MM.1S (cell line): Measurements from ENCODE around the gene CPAMD8.

Source experiments
- DNase-seq: peaks from one replicate; pipeline ENCODE4 v3.0.0-alpha.2; 2015
- H2AFZ ChIP-seq: fragments of 300-600 bp; sonication (generic); 2 replicates; pipeline ENCODE4 v1.6.0; 2016; ENCODE audit warnings: antibody characterized with exemption, low read length
- H3F3A ChIP-seq: fragments of 300-600 bp; sonication (generic); 2 replicates; pipeline ENCODE4 v1.6.1; 2016; ENCODE audit warnings: mild to moderate bottlenecking, antibody characterized with exemption, low read length, moderate library complexity, mixed read lengths; ENCODE audit not compliant: insufficient read depth
- H3K27ac ChIP-seq: fragments of 300-600 bp; sonication (generic); 2 replicates; pipeline ENCODE4 v1.5.1; 2016; ENCODE audit warnings: mild to moderate bottlenecking, low read length
- H3K27me3 ChIP-seq: fragments of 300-600 bp; sonication (generic); replicated peaks from 2 replicates; pipeline ENCODE4 v1.6.0; 2016; ENCODE audit warnings: low read length; ENCODE audit not compliant: insufficient read depth
- H3K36me3 ChIP-seq: fragments of 300-600 bp; sonication (generic); replicated peaks from 2 replicates; pipeline ENCODE4 v1.6.1; 2016; ENCODE audit warnings: mild to moderate bottlenecking, low read length, mixed read lengths; ENCODE audit not compliant: insufficient read depth
- H3K4me1 ChIP-seq: fragments of 300-600 bp; sonication (generic); 2 replicates; pipeline ENCODE4 v1.6.1; 2016; ENCODE audit warnings: low read length, mixed read lengths
- H3K4me2 ChIP-seq: fragments of 300-600 bp; sonication (generic); 2 replicates; pipeline ENCODE4 v1.6.0; 2016; ENCODE audit warnings: low read depth, low read length
- H3K4me3 ChIP-seq: fragments of 300-600 bp; sonication (generic); 2 replicates; pipeline ENCODE4 v1.5.1; 2016; ENCODE audit warnings: low read length, mixed read lengths
- H3K79me2 ChIP-seq: fragments of 300-600 bp; sonication (generic); 2 replicates; pipeline ENCODE4 v1.6.1; 2016; ENCODE audit warnings: mixed run types, low read length, mixed read lengths
- H3K9ac ChIP-seq: fragments of 300-600 bp; sonication (generic); 2 replicates; pipeline ENCODE4 v1.6.1; 2016; ENCODE audit warnings: low read length, mixed read lengths
- H3K9me2 ChIP-seq: fragments of 300-600 bp; sonication (generic); replicated peaks from 2 replicates; pipeline ENCODE4 v1.6.1; 2016; ENCODE audit warnings: mild to moderate bottlenecking, low read length, mixed read lengths; ENCODE audit not compliant: insufficient read depth
- H3K9me3 ChIP-seq: fragments of 300-600 bp; sonication (generic); replicated peaks from 2 replicates; pipeline ENCODE4 v1.6.1; 2016; ENCODE audit warnings: mild to moderate bottlenecking, low read length, mixed read lengths; ENCODE audit not compliant: insufficient read depth
- H4K20me1 ChIP-seq: fragments of 300-600 bp; sonication (generic); 2 replicates; pipeline ENCODE4 v1.6.1; 2016; ENCODE audit warnings: mild to moderate bottlenecking, low read length, moderate library complexity, mixed read lengths; ENCODE audit not compliant: insufficient read depth
- CTCF ChIP-seq: fragments of 300-600 bp; sonication (generic); IDR thresholded peaks from 2 replicates; pipeline ENCODE4 v1.5.1; 2016; ENCODE audit warnings: antibody characterized with exemption, low read length, mixed read lengths
- EZH2 ChIP-seq: fragments of 300-600 bp; sonication (generic); optimal IDR thresholded peaks from 2 replicates; pipeline ENCODE3; 2017; ENCODE audit warnings: low read depth, mild to moderate bottlenecking, antibody characterized with exemption, low read length, mixed read lengths
- EZH2phosphoT487 ChIP-seq: fragments of 300-600 bp; sonication (generic); IDR thresholded peaks from 2 replicates; pipeline ENCODE4 v1.6.1; 2018; ENCODE audit warnings: antibody characterized with exemption, low read length

Gene CPAMD8

DNA sequence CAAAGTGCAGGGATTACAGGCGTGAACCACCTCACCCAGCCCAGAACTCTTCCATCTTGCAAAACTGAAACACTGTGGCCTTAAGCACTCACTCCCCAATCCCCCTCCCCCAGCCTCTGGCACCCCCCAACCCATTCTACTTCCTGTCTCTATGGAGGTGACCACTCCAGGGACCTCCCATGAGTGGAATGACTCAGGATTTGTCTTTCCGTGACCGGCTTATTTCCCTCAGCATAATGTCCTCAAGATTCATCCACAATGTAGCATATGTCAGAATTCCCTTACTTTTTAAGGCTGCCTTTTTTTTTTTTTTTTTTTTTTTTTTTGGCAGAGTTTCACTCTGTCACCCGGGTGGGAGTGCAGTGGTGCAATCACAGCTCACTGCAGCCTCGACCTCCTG lies 141.4 kb downstream of the CPAMD8 start:
- no peak for TF ChIP-seq EZH2
- TF ChIP-seq CTCF, result no peak
- TF ChIP-seq EZH2phosphoT487, result no peak
- H3K4me3 ChIP-seq, result no peak overlapping the region
- no peak overlapping the region for H3K9ac ChIP-seq
- no peaks in the 10 kb centered on the region for H3K9me3 ChIP-seq
- no peaks in the 10 kb centered on the region for H3K36me3 ChIP-seq
- H3K27ac ChIP-seq, result no peak overlapping the region
- no peak overlapping the region for H3K4me2 ChIP-seq
- no peaks in the 10 kb centered on the region for H3K9me2 ChIP-seq
- H2AFZ ChIP-seq, result no peak overlapping the region
- H4K20me1 ChIP-seq, result no peaks in the 10 kb centered on the region
- no peaks in the 10 kb centered on the region for H3K27me3 ChIP-seq
- no peak for DNase-seq
- H3K79me2 ChIP-seq, result no peaks in the 10 kb centered on the region
- peaks cover 7% of the 10 kb centered on the region; the same call in 1 of the 2 replicates for H3F3A ChIP-seq
- peaks cover 40% of the 10 kb centered on the region for H3K4me1 ChIP-seq

GRCh38 chr19:16883522-16883921 lies 143.1 kb downstream of the CPAMD8 start:
- TF ChIP-seq EZH2phosphoT487 (no peak), EZH2 (no peak), CTCF (no peak)
- Histone ChIP-seq H3K27me3 (no peaks in the 10 kb centered on the region), H3K9me3 (no peaks in the 10 kb centered on the region), H3K79me2 (no peaks in the 10 kb centered on the region), H3K9ac (no peak overlapping the region), H3K27ac (peak overlapping the region; percentile 43; the same call in 1 of the 2 replicates), H3K4me1 (peaks cover 27% of the 10 kb centered on the region), H3K4me3 (no peak overlapping the region), H2AFZ (no peak overlapping the region; the same call in 1 of the 2 replicates), H3K9me2 (no peaks in the 10 kb centered on the region), H4K20me1 (no peaks in the 10 kb centered on the region), H3K36me3 (no peaks in the 10 kb centered on the region), H3F3A (peaks cover 7% of the 10 kb centered on the region; the same call in 1 of the 2 replicates), H3K4me2 (peak overlapping the region; percentile 66)
- DNase-seq, result peak; percentile 79

GRCh38 chr19:16882146-16882545 lies 144.5 kb downstream of the CPAMD8 start:
- Histone ChIP-seq H3K9me2 (no peaks in the 10 kb centered on the region), H4K20me1 (no peaks in the 10 kb centered on the region), H3K4me1 (peaks cover 18% of the 10 kb centered on the region), H3F3A (peaks cover 7% of the 10 kb centered on the region; the same call in 1 of the 2 replicates), H3K36me3 (no peaks in the 10 kb centered on the region), H3K9me3 (no peaks in the 10 kb centered on the region), H2AFZ (no peak overlapping the region), H3K4me2 (no peak overlapping the region), H3K4me3 (no peak overlapping the region), H3K9ac (no peak overlapping the region), H3K27me3 (no peaks in the 10 kb centered on the region), H3K27ac (no peak overlapping the region), H3K79me2 (no peaks in the 10 kb centered on the region)
- DNase-seq, result no peak
- TF ChIP-seq EZH2 (no peak), EZH2phosphoT487 (no peak), CTCF (no peak)
